ENCODE measurements around the gene PCDH1.
"Not testable (repeated sequence)": the region's sequence is repeated elsewhere in the genome, so short reads cannot be mapped to it uniquely, and the experiment has no call there.

The PCDH1 gene

DNA sequence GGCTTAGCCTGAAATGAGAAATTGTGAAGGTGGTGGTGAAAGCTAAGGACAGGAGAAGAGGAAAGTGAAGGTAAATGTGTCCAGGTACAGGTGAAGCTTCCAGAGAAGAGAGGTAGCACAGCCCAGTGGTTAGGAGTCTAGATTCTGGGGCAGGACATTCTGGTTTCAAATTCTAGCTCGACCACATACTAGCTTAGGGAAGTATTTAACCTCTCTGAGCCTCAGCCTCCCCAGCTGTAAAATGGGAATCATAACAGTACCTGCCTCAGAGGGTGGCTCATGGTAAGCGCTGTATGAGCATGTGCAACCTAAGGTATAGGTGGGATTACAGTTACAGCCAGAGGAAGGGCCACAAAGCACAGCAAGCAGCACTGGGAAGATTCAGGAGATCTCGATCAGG is 55.2 kb downstream of the PCDH1 start:
- no peaks in the 10 kb centered on the region for H3K9me3 Mint-ChIP-seq
- no peak for ATAC-seq
- H3K27ac Mint-ChIP-seq: no peak overlapping the region
- no peak overlapping the region for H3K4me3 Mint-ChIP-seq
- no peaks in the 10 kb centered on the region for H3K36me3 Mint-ChIP-seq
- peaks cover 45% of the 10 kb centered on the region for H3K27me3 Mint-ChIP-seq
- no peaks in the 10 kb centered on the region for H3K4me1 Mint-ChIP-seq

DNA sequence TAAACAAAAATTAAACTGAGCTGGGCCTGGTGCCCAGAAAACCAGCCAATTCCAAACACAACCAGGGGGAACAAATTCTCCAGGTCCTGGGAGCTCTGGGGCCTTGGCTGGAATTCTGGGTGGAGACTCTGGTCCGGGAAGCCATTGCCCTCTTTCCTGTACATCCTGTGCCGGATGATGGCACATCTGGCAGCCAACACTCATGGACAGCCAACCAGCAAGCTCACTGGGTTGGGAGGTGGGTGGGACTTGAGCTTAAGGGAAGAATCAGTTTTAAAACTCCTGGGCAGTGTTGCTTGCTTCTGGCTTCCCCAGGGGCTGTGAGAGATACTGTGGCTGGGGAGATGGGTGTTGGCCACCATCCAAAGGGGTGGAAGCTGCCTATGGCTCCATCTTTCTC is 56.1 kb downstream of the PCDH1 start:
- Mint-ChIP-seq H3K4me1 (no peaks in the 10 kb centered on the region), H3K9me3 (no peaks in the 10 kb centered on the region), H3K4me3 (no peak overlapping the region), H3K36me3 (no peaks in the 10 kb centered on the region), H3K27me3 (peaks cover 47% of the 10 kb centered on the region), H3K27ac (no peak overlapping the region)
- no peak for ATAC-seq

DNA sequence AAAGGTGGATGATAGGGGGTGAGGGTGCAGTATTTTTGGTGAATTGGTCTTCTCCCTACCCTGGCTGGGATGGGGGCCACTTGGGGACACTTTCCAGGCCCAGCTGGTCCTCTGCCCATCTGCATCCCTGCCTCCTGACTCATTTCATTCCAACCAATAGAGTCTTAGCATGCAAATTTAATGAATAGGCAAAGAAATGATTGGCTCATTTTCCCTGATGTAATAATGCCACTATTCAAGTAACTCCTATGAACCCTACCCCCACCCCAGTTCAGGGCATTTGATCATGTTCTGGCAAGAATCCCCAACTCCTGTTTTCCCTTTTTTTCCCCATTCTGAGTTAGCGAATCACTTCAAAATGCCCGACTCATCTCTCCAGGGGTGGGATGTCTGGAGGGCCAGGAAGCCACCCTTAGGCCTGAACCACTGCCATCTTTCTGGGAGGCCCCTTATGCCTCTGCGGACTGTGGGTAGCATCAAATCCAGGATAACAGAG is 56.7 kb downstream of the PCDH1 start:
- Mint-ChIP-seq H3K9me3 (no peaks in the 10 kb centered on the region), H3K36me3 (no peaks in the 10 kb centered on the region), H3K4me1 (no peaks in the 10 kb centered on the region), H3K4me3 (no peak overlapping the region), H3K27ac (no peak overlapping the region), H3K27me3 (peaks cover 54% of the 10 kb centered on the region)
- no peak for ATAC-seq

DNA sequence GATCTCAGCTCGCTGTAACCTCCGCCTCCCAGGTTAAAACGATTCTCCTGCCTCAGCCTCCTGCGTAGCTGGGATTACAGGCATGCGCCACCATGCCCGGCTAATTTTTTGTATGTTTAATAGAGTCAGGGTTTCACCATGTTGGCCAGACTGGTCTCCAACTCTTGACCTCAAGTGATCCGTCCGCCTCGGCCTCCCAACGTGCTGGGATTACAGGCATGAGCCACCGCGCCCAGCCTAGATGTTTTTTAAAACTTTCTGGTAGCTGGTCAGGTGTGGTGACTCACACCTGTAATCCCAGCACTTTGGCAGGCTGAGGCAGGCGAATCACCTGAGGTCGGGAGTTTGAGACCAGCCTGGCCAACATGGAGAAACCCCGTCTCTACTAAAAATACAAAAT is 57.5 kb downstream of the PCDH1 start:
- H3K9me3 Mint-ChIP-seq, H3K4me1 Mint-ChIP-seq, H3K4me3 Mint-ChIP-seq, H3K36me3 Mint-ChIP-seq, ATAC-seq, H3K27ac Mint-ChIP-seq: not testable (repeated sequence)
- peaks cover 55% of the 10 kb centered on the region for H3K27me3 Mint-ChIP-seq

DNA sequence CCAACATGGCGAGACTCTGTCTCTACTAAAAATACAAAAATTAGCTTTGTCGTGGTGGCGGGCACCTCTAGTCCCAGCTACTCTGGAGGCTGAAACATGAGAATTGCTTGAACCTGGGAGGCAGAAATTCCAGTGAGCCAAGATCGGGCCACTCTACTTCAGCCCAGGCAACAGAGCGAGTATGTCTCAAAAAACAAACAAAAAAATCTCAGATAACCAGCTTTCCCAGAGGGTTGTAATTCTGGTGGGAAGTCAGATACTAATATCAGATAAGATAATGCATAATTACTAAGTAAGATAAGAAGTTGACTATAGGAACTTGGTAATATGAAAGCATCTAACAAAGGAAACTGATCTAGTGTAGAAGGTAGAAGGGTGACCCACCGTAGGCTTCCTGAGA is 60.6 kb downstream of the PCDH1 start:
- H3K4me3 Mint-ChIP-seq: no peak overlapping the region
- H3K9me3 Mint-ChIP-seq: no peaks in the 10 kb centered on the region
- peaks cover 58% of the 10 kb centered on the region for H3K27me3 Mint-ChIP-seq
- no peak for ATAC-seq
- H3K4me1 Mint-ChIP-seq: no peaks in the 10 kb centered on the region
- no peak overlapping the region for H3K27ac Mint-ChIP-seq
- no peaks in the 10 kb centered on the region for H3K36me3 Mint-ChIP-seq

DNA sequence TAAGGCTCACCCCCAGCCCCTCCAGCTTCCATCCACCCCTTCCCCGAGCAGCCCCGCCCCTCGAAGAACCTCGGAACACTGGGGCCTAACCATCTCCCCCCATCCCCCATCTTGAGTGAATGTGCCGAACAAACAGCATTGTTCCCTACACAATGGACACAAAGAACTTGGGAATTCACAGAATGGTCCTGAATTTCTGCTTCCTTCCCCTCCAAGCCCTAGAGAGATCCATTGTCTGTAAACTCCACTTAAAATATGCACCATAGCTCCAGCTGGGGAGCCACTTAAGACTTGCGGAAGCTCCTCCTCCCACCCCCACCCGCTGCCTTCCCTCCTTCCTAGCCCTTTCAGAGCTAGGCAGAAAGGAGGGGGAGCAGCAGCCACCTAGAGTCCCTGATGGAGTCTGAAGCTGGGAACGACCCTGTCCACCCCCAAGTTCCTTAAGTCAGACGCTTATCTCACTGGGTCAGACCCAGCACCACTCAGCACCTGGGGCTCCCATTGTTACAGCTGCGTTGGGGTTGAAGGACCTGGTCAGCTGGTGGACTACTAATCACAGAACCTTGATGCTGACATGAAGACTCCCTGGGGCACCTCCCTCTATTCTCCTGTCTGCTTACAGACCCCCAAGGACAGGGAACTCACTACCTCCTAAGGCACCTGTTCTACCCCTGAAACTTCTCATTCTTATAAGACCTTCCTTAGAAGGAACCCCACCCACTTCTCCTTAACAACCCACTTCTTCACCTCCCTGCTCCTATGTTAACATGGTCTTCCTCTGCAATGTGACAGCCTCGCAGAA is 61.4 kb downstream of the PCDH1 start:
- Mint-ChIP-seq H3K9me3 (no peaks in the 10 kb centered on the region), H3K4me3 (no peak overlapping the region), H3K27ac (no peak overlapping the region), H3K27me3 (peaks cover 67% of the 10 kb centered on the region), H3K36me3 (no peaks in the 10 kb centered on the region), H3K4me1 (peaks cover 1% of the 10 kb centered on the region)
- ATAC-seq: no peak

DNA sequence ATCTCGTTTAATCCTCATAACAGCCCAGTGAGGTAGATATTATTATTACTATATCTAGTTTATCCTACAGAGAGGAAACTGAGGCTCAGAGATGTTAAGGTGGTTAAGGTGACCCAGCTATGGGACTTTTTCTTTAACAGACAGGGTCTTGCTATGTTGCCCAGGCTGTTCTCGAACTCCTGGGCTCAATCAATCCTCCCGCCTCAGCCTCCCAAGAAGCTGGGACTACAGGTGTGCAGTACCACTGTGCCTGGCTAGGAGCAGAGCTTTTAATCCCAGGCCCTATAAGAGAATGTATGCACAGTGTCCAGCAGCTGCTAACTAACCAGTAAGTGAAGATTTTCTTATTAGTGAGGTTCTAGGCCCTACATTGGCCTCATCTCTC is 62.4 kb downstream of the PCDH1 start:
- Mint-ChIP-seq H3K9me3 (no peaks in the 10 kb centered on the region), H3K27me3 (peaks cover 77% of the 10 kb centered on the region), H3K4me1 (peaks cover 10% of the 10 kb centered on the region), H3K4me3 (no peak overlapping the region), H3K27ac (no peak overlapping the region), H3K36me3 (no peaks in the 10 kb centered on the region)
- no peak for ATAC-seq

DNA sequence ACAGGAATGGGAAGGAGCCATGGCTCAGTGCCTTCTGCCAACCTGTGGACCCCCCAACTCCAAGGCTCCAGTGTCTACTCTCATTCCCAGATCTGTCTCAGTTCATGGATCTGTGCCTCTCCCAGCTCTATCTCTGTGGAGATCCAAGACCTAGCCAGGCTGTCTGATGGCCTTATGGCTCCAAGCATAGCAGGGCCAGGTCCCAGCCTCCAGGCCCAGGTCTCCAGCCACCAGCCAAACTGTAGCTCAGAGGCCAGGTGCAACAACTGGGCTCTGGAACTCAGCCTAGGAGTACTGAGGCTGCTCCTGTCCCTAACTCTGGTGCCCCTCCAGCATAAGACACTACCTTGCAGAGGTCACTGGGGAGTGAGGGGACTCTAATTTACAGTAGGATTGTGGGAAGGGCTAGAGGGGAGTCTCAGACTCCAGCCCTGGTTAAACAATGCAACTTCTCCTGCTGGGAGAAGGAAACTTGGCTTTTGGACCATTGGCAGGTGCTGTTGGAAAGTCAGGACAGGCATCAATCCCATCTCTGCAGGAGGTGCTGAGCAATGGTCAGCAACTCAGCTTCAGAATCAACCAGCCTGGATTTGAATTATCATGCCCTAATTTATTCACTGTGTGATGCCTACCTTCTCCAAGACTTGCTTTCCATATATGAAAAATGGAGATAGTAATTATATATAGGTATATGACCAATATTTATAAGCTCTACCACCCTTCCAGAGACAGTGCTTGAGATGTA is 63.0 kb downstream of the PCDH1 start:
- no peak overlapping the region for H3K27ac Mint-ChIP-seq
- no peak overlapping the region for H3K4me3 Mint-ChIP-seq
- H3K27me3 Mint-ChIP-seq: peaks cover 76% of the 10 kb centered on the region
- peaks cover 10% of the 10 kb centered on the region for H3K4me1 Mint-ChIP-seq
- no peak for ATAC-seq
- no peaks in the 10 kb centered on the region for H3K9me3 Mint-ChIP-seq
- no peaks in the 10 kb centered on the region for H3K36me3 Mint-ChIP-seq

DNA sequence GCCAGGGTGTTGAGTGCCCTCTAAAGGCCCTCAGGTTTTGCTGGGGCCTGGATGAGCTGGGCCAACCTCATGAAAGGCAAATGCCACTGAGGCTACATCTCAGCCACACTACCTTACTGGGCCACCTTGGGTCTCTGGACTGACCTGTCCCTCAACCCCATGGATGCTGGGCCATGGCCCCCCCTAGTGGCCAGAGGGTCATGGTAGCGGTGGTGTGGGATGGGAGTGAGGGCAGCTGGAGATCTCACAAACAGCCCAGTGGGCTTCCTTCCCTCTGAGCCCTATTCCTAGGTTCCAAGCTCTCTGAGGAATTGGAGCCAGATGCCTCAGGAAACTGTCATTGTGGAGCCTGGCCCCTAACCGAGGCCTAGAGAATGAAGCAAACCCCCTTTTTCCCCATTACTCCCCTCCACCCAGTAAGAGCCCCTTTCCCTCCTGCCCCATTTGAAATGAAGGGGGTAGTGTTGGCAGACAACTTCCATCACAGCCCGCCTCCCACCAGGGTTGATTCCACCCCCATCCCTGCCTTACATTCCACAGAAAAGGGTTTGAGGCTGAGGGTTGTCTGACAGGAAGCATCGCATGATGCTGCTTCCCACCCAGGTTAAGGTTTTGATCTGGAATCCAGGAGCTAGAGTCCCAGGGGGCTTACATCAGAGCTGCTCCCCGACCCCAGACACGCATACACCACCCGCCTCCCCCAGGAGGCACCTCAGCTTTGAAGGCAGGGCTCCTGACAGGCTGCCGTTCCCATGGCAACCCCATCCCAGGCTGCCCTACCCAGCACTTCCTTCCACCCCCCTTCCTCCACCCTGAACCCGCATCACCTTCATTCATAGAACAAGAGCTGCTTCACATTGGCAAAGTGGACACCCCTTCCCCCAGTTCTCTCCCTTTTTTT is 63.9 kb downstream of the PCDH1 start:
- Mint-ChIP-seq H3K27ac (no peak overlapping the region), H3K9me3 (no peaks in the 10 kb centered on the region), H3K27me3 (peaks cover 74% of the 10 kb centered on the region), H3K36me3 (no peaks in the 10 kb centered on the region), H3K4me3 (no peak overlapping the region), H3K4me1 (peaks cover 10% of the 10 kb centered on the region)
- no peak for ATAC-seq

DNA sequence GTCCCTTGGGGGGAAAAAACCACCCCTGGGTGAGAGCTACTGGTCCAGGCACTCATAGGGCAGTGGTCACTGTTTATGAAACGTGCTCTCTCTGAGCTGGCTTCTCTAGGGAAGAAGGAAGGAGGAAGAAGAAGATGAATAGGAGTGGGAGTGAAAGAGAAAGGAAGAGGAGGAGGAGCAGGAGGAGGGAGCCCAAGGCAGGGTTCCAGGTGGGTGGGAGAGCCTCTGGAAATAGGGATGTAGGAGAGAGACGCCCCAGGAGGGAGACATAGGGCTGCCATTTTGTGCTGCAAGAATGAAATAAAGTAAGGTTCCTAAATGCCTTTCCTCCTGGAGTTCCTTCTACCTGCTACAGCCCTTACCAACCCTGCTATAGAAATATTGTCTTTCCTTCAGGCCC is 65.7 kb downstream of the PCDH1 start:
- no peak overlapping the region for H3K4me3 Mint-ChIP-seq
- no peaks in the 10 kb centered on the region for H3K36me3 Mint-ChIP-seq
- no peak for ATAC-seq
- no peak overlapping the region for H3K27ac Mint-ChIP-seq
- H3K9me3 Mint-ChIP-seq: no peaks in the 10 kb centered on the region
- H3K4me1 Mint-ChIP-seq: peaks cover 10% of the 10 kb centered on the region
- H3K27me3 Mint-ChIP-seq: peaks cover 76% of the 10 kb centered on the region

DNA sequence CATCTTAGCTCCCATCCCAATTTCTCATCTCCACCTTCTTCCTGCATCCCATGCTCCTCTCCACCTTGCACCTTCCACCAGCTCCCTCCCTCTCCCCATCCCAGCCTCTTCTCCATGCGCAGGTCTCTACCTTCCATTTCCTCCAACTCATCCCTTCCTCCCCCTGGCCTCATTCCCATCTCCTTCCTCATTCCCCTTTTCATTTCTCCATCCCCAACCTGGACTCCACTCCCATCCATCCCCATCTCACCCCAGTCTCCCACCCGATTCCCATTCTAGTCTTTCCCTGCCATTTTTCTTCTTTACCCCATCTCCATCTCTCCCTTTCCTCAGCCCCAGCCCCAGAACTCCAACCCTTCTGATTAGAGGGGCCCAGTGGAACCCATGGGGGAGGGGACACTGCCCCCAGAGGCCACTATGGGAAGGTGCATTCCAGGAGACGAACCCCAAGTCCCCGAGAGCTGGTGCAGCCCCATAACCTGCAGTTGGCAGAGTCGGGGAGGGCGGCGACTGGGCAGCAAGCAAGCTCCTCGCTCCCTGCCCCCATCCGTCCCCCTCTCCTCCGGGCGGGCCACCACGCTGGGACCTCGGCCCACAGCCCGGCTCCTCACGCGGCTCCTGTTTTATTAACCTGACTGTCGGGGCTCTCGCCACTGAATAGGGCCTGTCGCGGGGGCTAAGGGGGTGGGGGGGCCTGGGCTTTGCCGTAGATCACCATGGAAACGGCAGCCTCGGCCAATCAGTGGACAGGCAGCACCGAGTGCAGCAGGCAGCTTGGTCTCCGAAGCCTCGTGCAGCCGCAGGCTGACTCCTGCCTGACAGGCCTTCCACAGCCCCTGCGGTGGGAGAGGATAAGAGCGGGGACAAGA is 66.7 kb downstream of the PCDH1 start:
- Mint-ChIP-seq H3K36me3 (no peaks in the 10 kb centered on the region), H3K4me3 (no peak overlapping the region), H3K27ac (no peak overlapping the region), H3K4me1 (peaks cover 10% of the 10 kb centered on the region), H3K9me3 (no peaks in the 10 kb centered on the region), H3K27me3 (peaks cover 75% of the 10 kb centered on the region)
- peak; percentile 26 for ATAC-seq

DNA sequence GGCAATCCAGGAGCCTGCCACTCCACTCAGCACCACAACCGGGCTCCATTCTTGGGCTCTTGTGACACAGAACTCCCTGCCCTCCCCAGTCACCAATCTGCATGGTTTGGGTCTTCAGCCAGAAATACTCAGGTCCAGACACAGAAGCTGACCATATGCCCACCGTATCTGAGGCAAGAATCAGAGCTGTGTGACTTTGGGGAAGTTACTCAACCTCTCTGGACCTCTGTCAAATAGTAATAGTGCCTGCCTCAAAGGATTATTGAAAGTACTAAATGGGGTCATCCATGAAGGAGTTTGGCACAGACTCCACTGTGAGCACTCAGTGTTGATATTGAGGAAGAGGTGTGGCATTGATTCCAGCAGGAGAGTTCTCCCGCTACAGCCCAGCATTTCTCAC is 67.5 kb downstream of the PCDH1 start:
- Mint-ChIP-seq H3K36me3 (no peaks in the 10 kb centered on the region), H3K27me3 (peaks cover 75% of the 10 kb centered on the region), H3K4me3 (no peak overlapping the region), H3K4me1 (peaks cover 10% of the 10 kb centered on the region), H3K27ac (no peak overlapping the region), H3K9me3 (no peaks in the 10 kb centered on the region)
- ATAC-seq: no peak

DNA sequence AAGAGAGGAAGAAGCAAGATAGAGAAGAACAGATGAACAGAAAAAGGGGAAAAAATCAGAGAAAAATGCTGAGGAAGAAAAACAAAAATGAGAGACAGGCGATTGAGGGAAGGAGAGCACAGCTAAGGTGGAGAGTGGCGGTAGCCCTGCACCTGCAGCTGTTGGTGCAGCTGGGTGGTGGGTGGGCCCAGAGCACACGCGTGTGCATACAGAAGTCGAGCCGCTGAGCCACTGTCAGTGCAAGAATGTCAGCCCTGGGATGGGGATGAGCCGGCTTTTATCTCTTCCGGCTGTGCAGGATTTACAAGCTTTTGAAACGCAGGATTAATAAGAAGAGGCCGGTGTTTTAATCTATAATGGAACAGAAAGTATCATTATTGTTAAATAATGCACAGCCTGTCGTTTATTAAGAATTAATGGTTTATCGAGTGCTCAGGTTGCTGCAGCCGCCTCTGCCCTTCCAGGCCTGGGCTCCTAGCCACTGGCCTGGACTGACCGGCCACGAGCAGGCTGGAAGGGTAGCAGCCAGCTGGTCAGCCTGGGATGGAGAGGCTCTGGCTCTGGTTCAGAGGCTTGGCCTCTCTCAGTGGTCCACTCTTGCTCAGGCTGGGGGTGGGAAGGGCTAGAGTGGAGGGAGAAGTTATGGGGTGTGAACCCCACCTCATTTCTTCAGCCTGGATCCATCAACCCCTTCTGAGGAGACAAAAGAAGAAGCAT is 68.7 kb downstream of the PCDH1 start:
- H3K27me3 Mint-ChIP-seq: peaks cover 74% of the 10 kb centered on the region
- H3K4me3 Mint-ChIP-seq: no peak overlapping the region
- no peaks in the 10 kb centered on the region for H3K36me3 Mint-ChIP-seq
- no peaks in the 10 kb centered on the region for H3K9me3 Mint-ChIP-seq
- peak; percentile 28 for ATAC-seq
- peaks cover 10% of the 10 kb centered on the region for H3K4me1 Mint-ChIP-seq
- H3K27ac Mint-ChIP-seq: no peak overlapping the region

DNA sequence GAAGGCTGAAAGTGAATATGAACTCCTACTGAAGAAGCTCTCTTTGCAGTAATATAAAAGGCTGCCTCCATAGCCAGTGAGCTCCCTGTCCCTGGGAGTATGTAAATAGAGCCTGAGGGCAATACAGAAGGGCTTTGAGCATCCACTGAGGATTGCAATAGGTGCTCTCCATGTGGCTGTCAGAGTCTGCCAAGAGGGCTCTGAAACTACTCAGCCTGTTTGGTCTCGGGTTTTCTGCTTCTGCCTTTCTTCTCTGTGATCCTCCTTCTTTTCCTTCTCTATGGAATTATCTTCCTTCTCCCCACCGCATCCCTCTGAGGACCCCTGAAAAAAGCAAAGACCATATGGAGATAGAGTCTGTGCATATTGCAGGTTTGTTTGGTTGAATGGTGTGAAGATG is 69.4 kb downstream of the PCDH1 start:
- H3K27me3 Mint-ChIP-seq: peaks cover 76% of the 10 kb centered on the region
- H3K27ac Mint-ChIP-seq: no peak overlapping the region
- no peak for ATAC-seq
- no peaks in the 10 kb centered on the region for H3K36me3 Mint-ChIP-seq
- H3K9me3 Mint-ChIP-seq: no peaks in the 10 kb centered on the region
- no peak overlapping the region for H3K4me3 Mint-ChIP-seq
- H3K4me1 Mint-ChIP-seq: peaks cover 10% of the 10 kb centered on the region
